Right atrium auricular region (tissue), 2 donors: ENCODE results near the gene LRP1B. TPM values are rescaled to one million over a fixed set of nuclear protein-coding genes. Genes with fewer than 3 reads are reported as not detected.

ENCODE experiments used
- DNase-seq: peaks from one replicate; pipeline ENCODE4 v3.0.0-alpha.2; 2019; ENCODE audit warnings: low spot score
- H3K27ac ChIP-seq, 2 donors: fragments of 200-600 bp; sonication (generic); 1 replicate in 1 of 2; 2 replicates in 1 of 2; pipeline ENCODE4 v1.5.1; 2016 to 2019
- H3K27me3 ChIP-seq, 2 donors: fragments of 200-600 bp; sonication (generic); one replicate each; pipeline versions ENCODE4 v1.5.1 to v1.6.0; 2017 to 2019
- H3K36me3 ChIP-seq: fragments of 200-600 bp; sonication (generic); one replicate; pipeline ENCODE4 v1.5.1; 2016
- H3K4me1 ChIP-seq, 2 donors: fragments of 200-600 bp; sonication (generic); one replicate each; pipeline versions ENCODE4 v1.5.1 to v1.6.0; 2017 to 2019
- H3K4me3 ChIP-seq, 2 donors: fragments of 200-600 bp; sonication (generic); 1 replicate in 1 of 2; 2 replicates in 1 of 2; pipeline ENCODE4 v1.5.1; 2017 to 2019; ENCODE audit warnings: mild to moderate bottlenecking in 1 of 2, moderate library complexity in 1 of 2
- H3K9me3 ChIP-seq, 2 donors: fragments of 200-600 bp; sonication (generic); one replicate each; pipeline ENCODE4 v1.5.1; 2019
- total RNA-seq, 2 donors: library from RNA; depleted of rRNA; stranded (reverse); fragments of >200 nt; gene quantifications; one replicate each; pipeline ENCODE4 v1.1.0, GENCODE V29; 2016
- TF ChIP-seq, protein P1 (sequence below), 2 donors: fragments of 200-600 bp; sonication (generic); IDR thresholded peaks; one replicate each; pipeline ENCODE4 v1.5.1; 2019; ENCODE audit warnings: antibody characterized with exemption in 2 of 2

The LRP1B gene
- total RNA-seq, 2 donors from 2014 or later: 0.44 to 0.47 TPM

DNA sequence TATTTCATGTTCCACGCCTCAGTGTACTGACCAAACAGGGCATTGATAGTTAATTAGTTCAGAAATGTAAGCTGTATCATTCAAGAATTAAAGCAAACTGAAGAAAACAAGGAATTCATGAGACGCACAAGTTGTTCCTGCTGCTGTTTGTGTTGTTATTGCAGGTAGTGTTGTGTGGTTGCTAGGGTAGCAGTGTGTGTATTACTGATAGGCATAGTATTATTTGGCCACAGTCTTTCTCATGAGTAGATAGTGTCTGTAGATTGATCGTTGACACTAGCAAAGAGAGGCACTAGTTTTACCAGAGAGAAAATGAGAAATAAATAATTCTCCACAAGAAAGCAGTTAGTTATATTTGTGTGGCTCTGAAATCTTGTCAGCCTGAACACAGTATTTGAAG lies 548.6 kb downstream of the LRP1B start:
- DNase-seq: no peak
- H3K36me3 ChIP-seq: no peaks in the 10 kb centered on the region
- no peaks in the 10 kb centered on the region for H3K27me3 ChIP-seq
- no peaks in the 10 kb centered on the region for H3K4me1 ChIP-seq
- TF ChIP-seq, protein P1, sequence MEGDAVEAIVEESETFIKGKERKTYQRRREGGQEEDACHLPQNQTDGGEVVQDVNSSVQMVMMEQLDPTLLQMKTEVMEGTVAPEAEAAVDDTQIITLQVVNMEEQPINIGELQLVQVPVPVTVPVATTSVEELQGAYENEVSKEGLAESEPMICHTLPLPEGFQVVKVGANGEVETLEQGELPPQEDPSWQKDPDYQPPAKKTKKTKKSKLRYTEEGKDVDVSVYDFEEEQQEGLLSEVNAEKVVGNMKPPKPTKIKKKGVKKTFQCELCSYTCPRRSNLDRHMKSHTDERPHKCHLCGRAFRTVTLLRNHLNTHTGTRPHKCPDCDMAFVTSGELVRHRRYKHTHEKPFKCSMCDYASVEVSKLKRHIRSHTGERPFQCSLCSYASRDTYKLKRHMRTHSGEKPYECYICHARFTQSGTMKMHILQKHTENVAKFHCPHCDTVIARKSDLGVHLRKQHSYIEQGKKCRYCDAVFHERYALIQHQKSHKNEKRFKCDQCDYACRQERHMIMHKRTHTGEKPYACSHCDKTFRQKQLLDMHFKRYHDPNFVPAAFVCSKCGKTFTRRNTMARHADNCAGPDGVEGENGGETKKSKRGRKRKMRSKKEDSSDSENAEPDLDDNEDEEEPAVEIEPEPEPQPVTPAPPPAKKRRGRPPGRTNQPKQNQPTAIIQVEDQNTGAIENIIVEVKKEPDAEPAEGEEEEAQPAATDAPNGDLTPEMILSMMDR (IDR thresholded peaks at IDR 0.05): no peak
- H3K9me3 ChIP-seq: no peaks in the 10 kb centered on the region
- H3K27ac ChIP-seq: peak overlapping the region in 1 of 2 donors; percentile 44
- H3K4me3 ChIP-seq: no peak overlapping the region

DNA sequence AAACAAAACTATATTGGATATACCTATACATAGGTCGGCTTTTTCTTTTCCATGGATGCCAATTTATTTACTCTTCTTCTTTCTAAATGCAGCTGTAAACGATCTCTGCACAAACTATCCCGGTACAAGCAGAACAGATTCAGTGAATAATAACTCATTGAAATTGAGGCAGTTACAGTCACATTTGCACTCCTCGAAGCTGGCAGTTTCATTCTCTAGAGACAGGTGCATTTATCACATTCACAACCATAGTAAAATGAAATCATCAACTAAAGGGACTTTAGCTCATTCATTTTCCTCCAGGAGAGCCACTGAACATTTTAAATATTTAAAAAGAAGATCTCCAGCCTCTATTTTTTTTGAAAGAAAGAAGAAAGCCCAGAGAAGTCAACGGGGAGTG lies 551.7 kb downstream of the LRP1B start:
- DNase-seq: no peak
- no peak overlapping the region for H3K27ac ChIP-seq
- no peaks in the 10 kb centered on the region for H3K27me3 ChIP-seq
- H3K9me3 ChIP-seq: no peaks in the 10 kb centered on the region
- TF ChIP-seq, protein P1 (IDR thresholded peaks at IDR 0.05): no peak
- no peak overlapping the region for H3K4me3 ChIP-seq
- H3K4me1 ChIP-seq: no peaks in the 10 kb centered on the region
- no peaks in the 10 kb centered on the region for H3K36me3 ChIP-seq

DNA sequence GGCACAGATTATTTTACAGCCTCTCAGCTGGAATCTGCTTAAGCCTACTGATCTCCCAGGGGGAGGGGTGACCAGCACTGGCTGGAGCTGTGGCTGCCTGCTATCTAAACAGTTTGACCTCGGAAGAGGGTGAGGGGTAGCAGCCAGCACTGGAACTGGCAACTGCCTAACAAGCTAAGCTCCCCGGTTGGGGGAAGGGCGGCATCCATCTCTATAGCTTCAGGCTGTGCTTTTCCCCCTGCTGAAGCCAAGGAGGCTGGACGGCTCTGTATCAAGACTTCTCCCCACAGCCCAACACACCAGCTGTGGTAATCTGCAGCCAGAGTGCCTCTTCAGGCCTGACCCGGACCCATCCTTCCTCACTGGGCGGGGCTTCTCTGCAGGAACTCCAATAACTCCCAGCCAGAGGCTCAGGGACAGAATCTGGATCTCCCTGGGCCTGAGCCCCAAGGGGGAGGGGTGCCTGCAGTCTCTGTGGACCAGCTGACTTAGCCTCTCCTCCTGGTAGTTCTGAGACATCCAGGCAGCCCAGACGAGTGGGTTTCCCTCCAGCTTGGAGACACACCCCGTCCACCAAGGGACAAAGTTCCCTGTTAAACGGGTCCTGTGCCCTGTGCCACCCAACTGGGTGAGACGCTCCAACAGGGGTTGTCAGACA lies 560.2 kb downstream of the LRP1B start:
- no peaks in the 10 kb centered on the region for H3K4me1 ChIP-seq
- no peak for DNase-seq
- no peaks in the 10 kb centered on the region for H3K27me3 ChIP-seq
- no peaks in the 10 kb centered on the region for H3K36me3 ChIP-seq
- no peak overlapping the region for H3K27ac ChIP-seq
- no peaks in the 10 kb centered on the region for H3K9me3 ChIP-seq
- H3K4me3 ChIP-seq: no peak overlapping the region
- TF ChIP-seq, protein P1 (IDR thresholded peaks at IDR 0.05): no peak

DNA sequence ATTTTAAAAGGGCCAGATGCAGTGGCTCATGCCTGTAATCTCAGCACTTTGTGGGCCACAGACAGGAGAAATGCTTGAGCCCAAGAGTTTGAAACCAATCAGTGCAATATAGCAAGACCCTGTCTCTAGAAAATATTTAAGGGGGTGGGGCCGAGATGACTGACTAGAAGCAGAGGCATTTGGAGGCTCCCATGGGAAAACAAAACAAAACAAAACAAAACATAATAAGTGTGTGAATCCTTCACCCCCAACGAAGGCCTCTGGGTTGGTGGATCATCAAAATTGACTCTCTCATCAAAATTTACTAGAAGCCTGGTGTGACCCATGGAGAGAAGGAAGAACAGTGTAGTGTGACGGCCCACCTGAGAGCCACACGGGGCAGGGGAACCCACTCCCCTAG lies 560.9 kb downstream of the LRP1B start:
- TF ChIP-seq, protein P1 (IDR thresholded peaks at IDR 0.05): no peak
- no peaks in the 10 kb centered on the region for H3K9me3 ChIP-seq

DNA sequence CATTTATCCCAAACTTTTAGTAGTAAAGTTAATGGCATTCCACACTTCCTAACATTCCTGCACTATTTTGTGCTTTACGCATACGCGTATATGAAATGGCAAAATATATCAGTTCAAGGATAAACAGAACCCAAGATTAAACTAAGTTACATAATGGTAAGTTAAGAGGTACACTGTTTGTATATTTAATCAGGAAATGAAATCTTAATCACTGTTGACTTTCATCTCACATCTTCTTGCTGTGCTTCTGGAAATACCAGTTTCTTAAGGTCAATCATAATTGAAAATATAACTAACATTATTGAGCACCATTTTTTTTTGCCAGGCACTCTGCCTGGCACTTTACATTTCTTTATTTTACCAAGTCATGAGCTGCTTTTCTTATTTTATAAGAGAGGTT lies 565.2 kb downstream of the LRP1B start:
- Histone ChIP-seq H3K27me3 (no peaks in the 10 kb centered on the region), H3K4me1 (no peaks in the 10 kb centered on the region), H3K36me3 (no peaks in the 10 kb centered on the region)

More for the DNA sequence above, 560.9 kb downstream of the LRP1B start:
- H3K4me3 ChIP-seq: no peak overlapping the region
- no peaks in the 10 kb centered on the region for H3K36me3 ChIP-seq
- no peaks in the 10 kb centered on the region for H3K27me3 ChIP-seq
- H3K4me1 ChIP-seq: no peaks in the 10 kb centered on the region
- no peak for DNase-seq
- H3K27ac ChIP-seq: no peak overlapping the region

More for the DNA sequence above, 565.2 kb downstream of the LRP1B start:
- Histone ChIP-seq H3K9me3 (no peaks in the 10 kb centered on the region), H3K27ac (no peak overlapping the region), H3K4me3 (no peak overlapping the region)
- no peak for DNase-seq
- TF ChIP-seq, protein P1 (IDR thresholded peaks at IDR 0.05): no peak
